Peyer's patch (tissue), 4 donors: ENCODE results near the gene ANAPC15. TPM values are rescaled to one million over a fixed set of nuclear protein-coding genes. Genes with fewer than 3 reads are reported as not detected.
A peak's percentile ranks its signal among the peaks of the same experiment; 100 is the strongest.
"Not testable (repeated sequence)": the region's sequence is repeated elsewhere in the genome, so short reads cannot be mapped to it uniquely, and the experiment has no call there.

Source experiments
- DNase-seq, 3 donors: peaks; one replicate each; pipeline ENCODE4 v3.0.0-alpha.2; 2017 to 2019
- H3K27ac ChIP-seq, 4 donors: fragments of 200-600 bp; sonication (generic); one replicate each; pipeline ENCODE4 v1.5.1; 2016 to 2019
- H3K27me3 ChIP-seq, 2 donors: fragments of 200-600 bp; sonication (generic); one replicate each; pipeline ENCODE4 v1.5.1; 2019
- H3K36me3 ChIP-seq, 3 donors: fragments of 200-600 bp; sonication (generic); one replicate each; pipeline ENCODE4 v1.5.1; 2016 to 2019
- H3K4me1 ChIP-seq, 4 donors: fragments of 200-600 bp; sonication (generic); one replicate each; pipeline ENCODE4 v1.5.1; 2016 to 2019
- H3K4me3 ChIP-seq, 4 donors: fragments of 200-600 bp; sonication (generic); 1 replicate in 3 of 4; 2 replicates in 1 of 4; pipeline ENCODE4 v1.5.1; 2016 to 2019; ENCODE audit warnings: mild to moderate bottlenecking in 1 of 4
- H3K9me3 ChIP-seq, 4 donors: fragments of 200-600 bp; sonication (generic); one replicate each; pipeline ENCODE4 v1.5.1; 2016 to 2019; ENCODE audit warnings: mild to moderate bottlenecking in 1 of 4
- CTCF ChIP-seq, 6 experiments: fragments of 450-650 bp in 4 of 6; fragments of 200-600 bp in 2 of 6; sonication (generic) in 1 of 6; IDR thresholded peaks; one replicate each; pipeline ENCODE4 v1.5.1; 2017 to 2019; ENCODE audit warnings: antibody characterized with exemption in 6 of 6, mild to moderate bottlenecking in 3 of 6, moderate library complexity in 1 of 6
- POLR2A ChIP-seq, 2 donors: fragments of 450-650 bp; IDR thresholded peaks; one replicate each; pipeline ENCODE4 v1.5.1; 2017; ENCODE audit warnings: antibody characterized with exemption in 2 of 2, mild to moderate bottlenecking in 2 of 2, moderate library complexity in 2 of 2
- total RNA-seq, 4 donors: library from RNA; depleted of rRNA; stranded (reverse); fragments of >200 nt; gene quantifications; one replicate each; pipeline ENCODE4 v1.1.0, GENCODE V29; 2016

Gene ANAPC15
- total RNA-seq, 4 donors from 2014 or later = 24.5 to 56.1 (median 43.0) TPM

- DNase-seq = no peak
- Histone ChIP-seq H3K27me3 (no peaks in the 10 kb centered on the region), H3K4me3 (no peak overlapping the region), H3K4me1 (no peaks in the 10 kb centered on the region), H3K36me3 (no peaks in the 10 kb centered on the region), H3K27ac (no peak overlapping the region), H3K9me3 (no peaks in the 10 kb centered on the region)
- TF ChIP-seq POLR2A (IDR thresholded peaks at IDR 0.05) (no peak), CTCF (IDR thresholded peaks at IDR 0.05) (no peak)
These were observed 38.4 kb upstream of the ANAPC15 start for GRCh38 chr11:72150882-72151281.

GRCh38 chr11:72146625-72147024, 34.1 kb upstream of the ANAPC15 start:
- Histone ChIP-seq H3K4me1 (no peaks in the 10 kb centered on the region), H3K27ac (no peak overlapping the region), H3K4me3 (no peak overlapping the region), H3K27me3 (no peaks in the 10 kb centered on the region), H3K36me3 (no peaks in the 10 kb centered on the region), H3K9me3 (no peaks in the 10 kb centered on the region)
- no peak for TF ChIP-seq POLR2A (IDR thresholded peaks at IDR 0.05)
- no peak for TF ChIP-seq CTCF (IDR thresholded peaks at IDR 0.05)
- DNase-seq = no peak

GRCh38 chr11:72144807-72145565, 32.5 kb upstream of the ANAPC15 start:
- Histone ChIP-seq H3K36me3 (no peaks in the 10 kb centered on the region), H3K4me1 (no peaks in the 10 kb centered on the region), H3K27me3 (no peaks in the 10 kb centered on the region), H3K4me3 (no peak overlapping the region), H3K9me3 (no peaks in the 10 kb centered on the region), H3K27ac (no peak overlapping the region)
- DNase-seq = peak in 1 of 3 donors; percentile 71
- no peak for TF ChIP-seq CTCF (IDR thresholded peaks at IDR 0.05)
- TF ChIP-seq POLR2A (IDR thresholded peaks at IDR 0.05) = no peak

GRCh38 chr11:72142543-72142942, 30.0 kb upstream of the ANAPC15 start:
- not testable (repeated sequence) for H3K27ac ChIP-seq, H3K4me3 ChIP-seq, H3K9me3 ChIP-seq

GRCh38 chr11:72142086-72142485, 29.6 kb upstream of the ANAPC15 start:
- DNase-seq, H3K36me3 ChIP-seq, H3K4me1 ChIP-seq, H3K27ac ChIP-seq, H3K9me3 ChIP-seq, H3K4me3 ChIP-seq, H3K27me3 ChIP-seq: not testable (repeated sequence)

More at GRCh38 chr11:72142543-72142942, 30.0 kb upstream of the ANAPC15 start:
- H3K27me3 ChIP-seq, H3K4me1 ChIP-seq, H3K36me3 ChIP-seq, DNase-seq: not testable (repeated sequence)

GRCh38 chr11:72141066-72141465, 28.6 kb upstream of the ANAPC15 start:
- DNase-seq = no peak
- Histone ChIP-seq H3K27ac (no peak overlapping the region), H3K4me1 (no peaks in the 10 kb centered on the region), H3K4me3 (no peak overlapping the region), H3K27me3 (no peaks in the 10 kb centered on the region), H3K9me3 (no peaks in the 10 kb centered on the region), H3K36me3 (no peaks in the 10 kb centered on the region)
- no peak for TF ChIP-seq POLR2A (IDR thresholded peaks at IDR 0.05)
- no peak for TF ChIP-seq CTCF (IDR thresholded peaks at IDR 0.05)

- DNase-seq = no peak
- no peak overlapping the region for H3K27ac ChIP-seq
- H3K4me1 ChIP-seq = no peaks in the 10 kb centered on the region
- TF ChIP-seq POLR2A (IDR thresholded peaks at IDR 0.05) (no peak), CTCF (IDR thresholded peaks at IDR 0.05) (no peak)
- no peaks in the 10 kb centered on the region for H3K36me3 ChIP-seq
- H3K4me3 ChIP-seq = no peak overlapping the region
- H3K27me3 ChIP-seq = no peaks in the 10 kb centered on the region
- H3K9me3 ChIP-seq = no peaks in the 10 kb centered on the region
These were observed 28.2 kb upstream of the ANAPC15 start for GRCh38 chr11:72140661-72141060.
